Measurements from ENCODE around the gene KYAT1.
A peak's percentile ranks its signal among the peaks of the same experiment; 100 is the strongest.

The KYAT1 gene

DNA sequence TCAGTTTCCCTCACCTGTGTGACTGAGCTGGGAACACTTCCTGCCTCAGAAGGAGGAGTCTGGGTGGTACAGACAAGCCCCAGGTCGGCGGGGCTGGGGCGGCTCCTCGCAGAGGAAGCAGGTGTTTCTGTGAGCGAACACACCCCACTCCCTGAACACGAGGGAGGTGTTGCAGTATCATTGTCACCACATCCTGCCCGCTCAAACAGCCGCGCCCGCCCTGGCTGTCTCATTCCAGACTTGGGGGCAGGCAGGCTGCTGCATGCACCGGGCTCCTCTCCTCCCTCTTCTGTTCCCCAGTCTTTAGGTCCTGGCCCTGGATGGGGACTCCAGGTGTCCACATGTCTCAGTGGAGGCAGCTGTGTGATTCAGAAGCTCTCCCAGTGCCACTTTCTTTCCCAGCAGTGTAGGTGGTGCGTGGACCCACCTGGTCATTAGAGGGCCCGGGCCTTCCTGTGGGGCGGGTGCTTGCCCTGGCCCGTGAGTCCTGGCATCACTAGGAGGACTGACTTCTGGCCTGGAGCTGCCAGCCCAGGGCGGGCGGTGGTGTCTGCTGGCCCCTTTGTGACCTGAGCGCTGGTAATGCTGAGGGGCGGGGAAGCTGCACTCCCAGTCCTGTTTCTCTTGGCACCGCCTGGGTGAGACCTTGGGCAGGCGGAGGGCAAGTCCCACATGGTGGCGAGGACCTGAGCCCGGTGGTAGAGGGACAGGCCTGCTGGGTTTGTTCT, 20.8 kb upstream of the KYAT1 start:
- DNase-seq (ENCODE audit: low spot score in 2 of 2) (peak; percentile 67 to 85), ATAC-seq (replicated peaks; ENCODE audit: extremely low read depth, poor library complexity, severe bottlenecking) (peak; percentile 98)
- Mint-ChIP-seq H3K27ac (ENCODE audit: low read depth) (peak overlapping the region; percentile 96), H3K4me3 (peak overlapping the region; percentile 69), H3K4me1 (peaks cover 44% of the 10 kb centered on the region), H3K36me3 (ENCODE audit: insufficient read depth) (peaks cover 24% of the 10 kb centered on the region), H3K27me3 (no peaks in the 10 kb centered on the region), H3K9me3 (no peaks in the 10 kb centered on the region)

DNA sequence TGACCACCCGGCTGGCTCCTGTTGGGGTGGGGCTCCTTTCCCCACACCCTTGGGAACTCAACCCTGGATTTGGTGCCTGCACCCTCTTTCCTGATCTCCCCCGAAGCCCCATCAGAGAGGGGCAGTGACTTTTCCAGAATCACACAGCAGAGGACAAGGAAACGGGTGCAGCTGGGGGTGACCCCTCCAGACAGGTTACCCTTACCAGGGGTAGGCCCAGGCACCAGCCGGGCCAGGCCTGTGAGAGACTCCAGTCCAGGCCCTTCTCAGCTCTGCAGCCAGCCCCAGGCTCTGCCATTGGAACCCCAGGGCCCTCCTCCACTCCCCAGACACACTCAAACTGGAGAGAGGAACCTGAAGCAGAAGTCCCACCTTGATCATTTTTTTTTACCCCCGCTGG, 20.1 kb upstream of the KYAT1 start:
- no peak for DNase-seq (ENCODE audit: low spot score in 2 of 2)
- Mint-ChIP-seq H3K36me3 (ENCODE audit: insufficient read depth) (peaks cover 23% of the 10 kb centered on the region), H3K27me3 (no peaks in the 10 kb centered on the region), H3K27ac (ENCODE audit: low read depth) (peak overlapping the region; percentile 96), H3K4me3 (peak overlapping the region; percentile 69), H3K4me1 (peaks cover 44% of the 10 kb centered on the region), H3K9me3 (no peaks in the 10 kb centered on the region)
- ATAC-seq (replicated peaks; ENCODE audit: extremely low read depth, poor library complexity, severe bottlenecking), result no peak

DNA sequence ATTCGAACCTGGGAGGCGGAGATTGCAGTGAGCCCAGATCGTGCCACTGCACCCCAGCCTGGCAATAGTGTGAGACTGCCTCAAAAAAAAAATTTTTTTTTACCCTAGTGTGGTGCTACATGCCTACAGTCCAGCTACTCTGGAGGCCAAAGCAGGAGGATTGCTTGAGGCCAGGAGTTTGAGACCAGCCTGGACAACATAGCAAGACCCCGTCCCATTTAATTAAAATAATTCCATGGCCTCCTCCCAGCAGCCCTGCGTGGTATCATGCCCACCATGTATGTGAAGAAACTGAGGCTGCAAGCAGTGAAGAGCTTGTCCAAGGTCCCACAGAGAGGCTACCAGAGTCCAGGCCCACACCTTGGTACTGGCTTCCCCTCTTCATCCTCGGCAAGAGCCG, 19.6 kb upstream of the KYAT1 start:
- Mint-ChIP-seq H3K4me1 (peaks cover 48% of the 10 kb centered on the region), H3K27me3 (no peaks in the 10 kb centered on the region), H3K27ac (ENCODE audit: low read depth) (peak overlapping the region; percentile 96), H3K4me3 (no peak overlapping the region), H3K9me3 (no peaks in the 10 kb centered on the region), H3K36me3 (ENCODE audit: insufficient read depth) (peaks cover 23% of the 10 kb centered on the region)
- ATAC-seq (replicated peaks; ENCODE audit: extremely low read depth, poor library complexity, severe bottlenecking) (no peak), DNase-seq (ENCODE audit: low spot score in 2 of 2) (no peak)

DNA sequence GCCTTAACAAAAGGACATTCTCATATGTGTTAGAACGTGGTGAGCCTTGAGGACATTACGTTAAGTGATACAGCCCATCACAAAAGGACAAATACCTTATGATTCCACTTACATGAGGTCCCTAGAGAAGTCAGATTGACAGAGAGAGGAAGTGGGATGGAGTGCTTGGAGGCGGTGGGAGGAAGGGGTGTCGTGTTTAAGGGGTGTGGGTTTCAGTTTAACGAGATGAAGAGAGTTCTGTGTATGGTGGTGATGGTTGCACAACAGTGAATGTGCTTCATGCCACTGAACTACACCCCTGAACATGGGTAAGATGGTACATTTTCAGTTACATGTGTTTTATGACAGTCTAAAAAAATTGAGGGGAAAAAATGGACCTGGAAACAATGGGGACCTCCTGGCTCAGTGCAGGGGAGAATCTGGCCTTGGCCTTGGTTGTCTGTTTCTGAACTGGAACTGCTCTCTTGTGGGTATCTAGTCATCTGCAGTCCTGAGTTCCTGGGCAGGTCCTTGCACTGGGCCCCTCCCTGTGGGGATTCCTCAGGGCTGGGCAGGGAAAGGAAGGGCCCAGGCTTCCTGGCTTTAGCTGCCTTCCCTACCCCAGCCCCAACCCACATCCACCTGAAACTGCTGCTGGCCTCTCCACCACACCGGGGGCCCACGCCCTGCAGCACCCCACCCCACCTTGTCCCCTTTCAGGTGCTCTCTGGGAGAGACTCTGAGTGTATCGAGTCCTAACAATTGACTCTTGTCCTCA, 18.0 kb upstream of the KYAT1 start:
- Mint-ChIP-seq H3K27me3 (no peaks in the 10 kb centered on the region), H3K9me3 (no peaks in the 10 kb centered on the region), H3K36me3 (ENCODE audit: insufficient read depth) (peaks cover 28% of the 10 kb centered on the region), H3K4me3 (peak overlapping the region; percentile 59), H3K4me1 (peaks cover 62% of the 10 kb centered on the region), H3K27ac (ENCODE audit: low read depth) (peak overlapping the region; percentile 33)
- ATAC-seq (replicated peaks; ENCODE audit: extremely low read depth, poor library complexity, severe bottlenecking), result no peak
- no peak for DNase-seq (ENCODE audit: low spot score in 2 of 2)

DNA sequence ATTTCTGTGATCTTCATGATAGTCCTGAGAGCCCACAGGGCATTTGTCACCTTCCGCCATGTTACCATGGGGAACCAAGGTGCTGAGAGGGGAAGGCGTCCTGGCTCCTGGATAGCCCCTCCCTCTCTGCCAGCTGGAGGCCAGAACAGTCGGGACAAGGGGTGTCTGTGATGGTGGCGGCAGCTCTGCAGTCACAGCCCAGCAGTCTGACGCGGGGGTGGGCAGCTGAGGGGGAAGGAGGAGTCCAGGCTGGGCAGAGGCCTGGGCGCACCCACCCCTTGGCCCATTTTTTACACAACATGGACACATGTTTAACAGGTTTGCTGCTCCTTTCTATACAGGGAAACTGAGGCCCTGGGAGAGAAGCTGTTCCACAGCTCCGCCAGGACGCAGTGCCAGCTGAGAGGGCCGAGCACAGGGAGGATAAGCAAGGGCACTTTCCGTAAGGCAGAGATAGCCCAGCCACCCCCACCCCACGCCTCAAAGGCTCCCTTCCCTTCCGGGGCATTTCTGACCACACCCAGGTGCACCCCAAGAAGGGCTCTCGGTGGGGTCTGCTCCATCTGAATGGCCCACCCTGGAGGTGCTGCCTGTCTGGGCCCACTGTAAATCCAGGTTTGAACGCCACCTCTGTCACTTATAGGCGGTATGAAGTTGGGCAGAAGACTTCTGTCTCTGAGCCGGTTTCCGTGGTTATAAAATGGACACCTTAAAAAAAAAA, 17.3 kb upstream of the KYAT1 start:
- peak overlapping the region; percentile 59 for H3K4me3 Mint-ChIP-seq
- ATAC-seq (replicated peaks; ENCODE audit: extremely low read depth, poor library complexity, severe bottlenecking), result no peak
- H3K9me3 Mint-ChIP-seq, result no peaks in the 10 kb centered on the region
- DNase-seq (ENCODE audit: low spot score in 2 of 2), result no peak
- H3K27ac Mint-ChIP-seq (ENCODE audit: low read depth), result peak overlapping the region; percentile 86
- H3K4me1 Mint-ChIP-seq, result peaks cover 65% of the 10 kb centered on the region
- no peaks in the 10 kb centered on the region for H3K27me3 Mint-ChIP-seq
- peaks cover 27% of the 10 kb centered on the region for H3K36me3 Mint-ChIP-seq (ENCODE audit: insufficient read depth)

DNA sequence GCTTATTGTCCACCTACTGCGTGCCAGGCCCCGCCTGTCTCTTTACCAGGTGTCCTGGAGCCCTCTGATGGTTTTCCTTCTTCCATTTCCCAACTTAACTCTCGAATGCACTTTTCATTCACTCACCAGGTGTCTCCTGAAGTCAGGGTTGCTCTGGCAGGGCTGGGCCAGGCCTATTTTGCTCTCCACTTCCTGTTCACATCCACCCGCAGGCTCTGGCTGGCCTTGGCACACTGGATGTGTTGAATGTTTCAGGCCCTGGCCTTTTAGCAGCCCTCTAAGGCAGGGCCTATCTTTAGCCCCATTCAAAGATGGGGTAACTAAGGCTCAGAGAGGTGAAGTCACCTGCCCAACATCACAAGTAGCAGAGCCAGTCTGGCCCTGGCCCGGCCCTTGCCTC, 16.6 kb upstream of the KYAT1 start:
- peak overlapping the region; percentile 59 for H3K4me3 Mint-ChIP-seq
- no peaks in the 10 kb centered on the region for H3K9me3 Mint-ChIP-seq
- no peaks in the 10 kb centered on the region for H3K27me3 Mint-ChIP-seq
- H3K36me3 Mint-ChIP-seq (ENCODE audit: insufficient read depth), result peaks cover 28% of the 10 kb centered on the region
- no peak for DNase-seq (ENCODE audit: low spot score in 2 of 2)
- peak overlapping the region; percentile 86 for H3K27ac Mint-ChIP-seq (ENCODE audit: low read depth)
- H3K4me1 Mint-ChIP-seq, result peaks cover 67% of the 10 kb centered on the region
- no peak for ATAC-seq (replicated peaks; ENCODE audit: extremely low read depth, poor library complexity, severe bottlenecking)

DNA sequence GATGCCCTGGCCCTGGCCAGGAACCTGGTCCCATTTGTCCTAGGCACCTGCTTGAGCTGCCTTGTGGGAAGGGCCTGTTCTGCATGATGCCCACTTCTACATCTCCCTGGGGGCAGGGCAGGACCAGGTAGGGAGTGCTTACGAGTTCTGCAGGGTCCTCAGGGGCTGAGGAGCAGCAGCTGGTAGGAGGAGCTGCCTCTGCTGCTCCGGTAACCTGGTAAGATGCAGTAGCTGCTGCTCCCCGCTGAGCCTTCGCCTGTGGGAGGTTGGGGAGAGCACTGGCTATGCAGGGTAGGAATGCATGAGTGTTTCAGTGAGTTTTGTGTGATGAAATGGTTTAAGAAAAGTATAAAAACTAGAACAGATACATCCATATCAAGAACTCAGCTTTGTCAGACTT, 13.8 kb upstream of the KYAT1 start:
- Mint-ChIP-seq H3K9me3 (no peaks in the 10 kb centered on the region), H3K27ac (ENCODE audit: low read depth) (no peak overlapping the region), H3K27me3 (no peaks in the 10 kb centered on the region), H3K4me1 (peaks cover 57% of the 10 kb centered on the region), H3K4me3 (peak overlapping the region; percentile 33), H3K36me3 (ENCODE audit: insufficient read depth) (peaks cover 22% of the 10 kb centered on the region)
- no peak for ATAC-seq (replicated peaks; ENCODE audit: extremely low read depth, poor library complexity, severe bottlenecking)
- no peak for DNase-seq (ENCODE audit: low spot score in 2 of 2)

DNA sequence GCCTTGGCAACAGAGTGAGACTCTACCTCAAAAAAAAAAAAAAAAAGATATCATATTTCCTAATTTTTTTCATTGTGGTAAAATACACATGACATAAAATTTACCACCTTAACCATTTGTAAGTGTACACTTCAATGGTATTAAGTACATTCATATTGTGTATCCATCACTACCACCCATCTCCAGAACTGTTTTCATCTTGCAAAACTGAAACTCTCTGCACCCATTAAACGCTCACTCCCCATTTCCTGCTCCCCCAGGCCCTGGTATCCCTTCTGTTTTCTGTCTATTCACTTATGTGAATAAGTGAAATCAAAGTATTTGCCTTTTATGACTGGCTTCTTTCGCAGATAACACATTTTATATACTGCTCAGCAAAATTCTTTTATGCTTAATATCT, 13.0 kb upstream of the KYAT1 start:
- Mint-ChIP-seq H3K9me3 (no peaks in the 10 kb centered on the region), H3K27me3 (no peaks in the 10 kb centered on the region), H3K4me1 (peaks cover 55% of the 10 kb centered on the region), H3K36me3 (ENCODE audit: insufficient read depth) (peaks cover 22% of the 10 kb centered on the region), H3K4me3 (peak overlapping the region; percentile 29), H3K27ac (ENCODE audit: low read depth) (peak overlapping the region; percentile 1)
- ATAC-seq (replicated peaks; ENCODE audit: extremely low read depth, poor library complexity, severe bottlenecking) (peak; percentile 25), DNase-seq (ENCODE audit: low spot score in 2 of 2) (no peak)

DNA sequence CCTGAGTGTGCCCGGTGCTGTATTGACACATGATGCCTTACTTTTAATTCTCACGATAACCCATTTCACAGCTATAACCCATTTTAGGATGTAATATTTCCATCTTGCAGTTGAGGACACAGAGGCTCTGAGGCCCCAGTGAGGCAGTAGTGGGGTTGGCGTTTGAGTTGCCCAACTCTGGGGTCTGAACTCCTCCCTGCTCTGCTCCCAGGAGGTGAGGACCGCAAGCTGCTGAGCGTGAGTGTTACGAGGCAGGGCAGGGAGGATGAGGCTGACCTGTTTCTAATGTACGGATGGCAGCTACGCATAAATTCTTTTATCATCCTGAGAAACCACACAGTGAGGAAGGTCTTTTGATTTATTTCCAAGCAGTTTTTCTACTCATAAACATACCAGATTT, 11.6 kb upstream of the KYAT1 start:
- DNase-seq (ENCODE audit: low spot score in 2 of 2), result no peak
- Mint-ChIP-seq H3K27ac (ENCODE audit: low read depth) (no peak overlapping the region), H3K4me1 (peaks cover 51% of the 10 kb centered on the region), H3K27me3 (no peaks in the 10 kb centered on the region), H3K4me3 (no peak overlapping the region), H3K36me3 (ENCODE audit: insufficient read depth) (peaks cover 25% of the 10 kb centered on the region), H3K9me3 (no peaks in the 10 kb centered on the region)
- no peak for ATAC-seq (replicated peaks; ENCODE audit: extremely low read depth, poor library complexity, severe bottlenecking)

DNA sequence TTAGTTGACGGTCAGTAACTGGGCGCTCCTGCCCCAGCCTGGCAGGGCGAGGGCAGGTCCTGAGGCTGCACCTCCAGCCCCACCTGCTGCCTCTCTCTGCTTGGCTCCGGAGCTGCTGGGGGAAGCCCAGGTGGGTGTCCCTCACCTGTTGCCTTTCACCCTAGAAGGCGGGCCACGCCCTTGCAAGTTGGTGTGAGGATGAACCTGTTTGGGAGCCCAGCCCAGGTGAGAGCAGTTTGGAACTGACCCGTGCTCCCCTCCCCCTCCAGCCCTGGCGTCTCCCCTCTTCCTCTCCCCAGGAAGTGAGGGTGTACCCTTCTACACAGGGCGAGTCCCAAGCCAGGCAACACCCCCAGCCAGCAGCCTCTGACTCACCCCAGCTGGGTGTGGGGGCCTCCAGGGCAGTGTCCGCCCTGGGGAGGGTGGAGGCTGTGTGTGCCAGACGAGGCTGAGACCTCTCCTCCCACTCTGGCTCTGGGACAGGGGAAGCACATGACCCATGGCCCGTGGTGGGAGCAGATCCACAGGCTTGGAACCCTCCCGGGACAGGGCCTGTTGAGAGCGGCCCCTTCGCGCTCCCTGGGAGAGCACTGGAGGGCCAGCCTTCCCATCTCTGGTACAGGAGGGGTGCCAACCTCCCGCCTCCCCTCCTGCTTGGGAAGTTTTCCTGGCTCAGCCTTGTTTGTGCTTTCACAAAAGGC, 10.6 kb upstream of the KYAT1 start:
- peak overlapping the region; percentile 16 for H3K4me3 Mint-ChIP-seq
- peak; percentile 74 for ATAC-seq (replicated peaks; ENCODE audit: extremely low read depth, poor library complexity, severe bottlenecking)
- H3K27me3 Mint-ChIP-seq, result no peaks in the 10 kb centered on the region
- no peaks in the 10 kb centered on the region for H3K9me3 Mint-ChIP-seq
- H3K36me3 Mint-ChIP-seq (ENCODE audit: insufficient read depth), result peaks cover 23% of the 10 kb centered on the region
- peaks cover 47% of the 10 kb centered on the region for H3K4me1 Mint-ChIP-seq
- peak overlapping the region; percentile 59 for H3K27ac Mint-ChIP-seq (ENCODE audit: low read depth)
- no peak for DNase-seq (ENCODE audit: low spot score in 2 of 2)

DNA sequence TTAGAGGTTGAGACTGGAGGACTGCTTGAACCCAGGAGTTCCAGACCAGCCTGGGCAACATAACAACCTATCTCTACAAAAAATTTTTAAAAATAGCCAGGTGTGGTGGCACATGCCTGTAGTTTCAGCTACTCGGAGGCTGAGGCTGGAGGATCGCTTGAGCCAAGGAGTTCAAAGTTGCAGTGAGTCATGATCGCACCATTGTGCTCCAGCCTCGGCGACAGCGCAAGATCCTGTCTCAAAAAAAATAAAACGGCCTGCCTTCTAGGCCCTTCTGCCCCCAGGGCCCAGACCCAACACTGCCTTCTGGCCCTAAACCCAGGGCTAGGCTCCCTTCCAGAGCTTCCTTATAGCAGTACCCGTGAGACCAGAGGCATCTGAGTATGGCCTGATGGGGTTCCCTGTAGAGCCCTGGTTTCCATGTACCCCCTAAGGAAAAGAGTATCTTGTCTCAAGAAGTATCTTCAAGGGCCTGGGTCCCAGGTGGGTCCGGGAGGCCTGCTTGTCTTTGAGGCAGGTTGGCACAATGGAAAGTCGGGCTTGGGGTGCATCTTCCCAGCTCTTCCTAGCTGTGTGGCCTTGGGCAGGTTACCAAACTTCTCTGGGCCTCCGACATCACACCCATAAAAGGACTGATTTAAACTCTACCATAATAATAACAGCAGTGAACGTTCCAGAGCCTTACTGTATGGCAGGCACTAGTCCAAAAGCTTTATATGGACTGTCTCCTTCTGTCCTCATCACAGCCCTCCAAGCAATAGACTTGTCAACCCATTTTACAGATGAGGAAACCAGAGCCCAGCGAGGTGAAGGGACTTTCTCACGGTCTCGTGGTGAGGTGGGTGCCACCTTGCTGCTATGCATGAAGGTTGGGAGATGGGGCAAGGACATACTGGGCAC, 9.8 kb upstream of the KYAT1 start:
- H3K36me3 Mint-ChIP-seq (ENCODE audit: insufficient read depth), result peaks cover 23% of the 10 kb centered on the region
- no peaks in the 10 kb centered on the region for H3K27me3 Mint-ChIP-seq
- peaks cover 42% of the 10 kb centered on the region for H3K4me1 Mint-ChIP-seq
- peak; percentile 31 for ATAC-seq (replicated peaks; ENCODE audit: extremely low read depth, poor library complexity, severe bottlenecking)
- H3K9me3 Mint-ChIP-seq, result no peaks in the 10 kb centered on the region
- peak overlapping the region; percentile 59 for H3K27ac Mint-ChIP-seq (ENCODE audit: low read depth)
- no peak for DNase-seq (ENCODE audit: low spot score in 2 of 2)
- peak overlapping the region; percentile 16 for H3K4me3 Mint-ChIP-seq

Data from central memory CD8-positive, alpha-beta T cell (primary cell).